ENCODE measurements around the gene SLC43A1.

DNA sequence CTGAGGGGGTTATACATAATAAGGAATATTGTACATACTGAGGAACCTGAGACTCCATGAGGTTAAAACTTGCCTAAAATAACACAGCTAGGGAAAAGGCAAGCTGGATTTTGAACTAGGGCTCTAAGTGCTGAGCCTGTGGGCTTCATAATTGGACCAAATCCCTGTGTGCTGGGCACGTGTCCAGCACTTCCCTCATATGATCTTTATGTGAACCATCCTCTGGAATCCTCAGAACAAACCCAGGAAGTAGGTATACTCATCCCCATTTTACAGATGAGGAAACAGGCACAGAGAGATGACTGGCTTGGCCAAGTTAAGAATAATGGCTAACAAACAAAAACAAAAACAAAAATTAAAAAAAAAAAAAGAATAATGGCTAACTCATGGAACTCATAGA, 40.3 kb downstream of the SLC43A1 start:
- TF ChIP-seq, protein P1, sequence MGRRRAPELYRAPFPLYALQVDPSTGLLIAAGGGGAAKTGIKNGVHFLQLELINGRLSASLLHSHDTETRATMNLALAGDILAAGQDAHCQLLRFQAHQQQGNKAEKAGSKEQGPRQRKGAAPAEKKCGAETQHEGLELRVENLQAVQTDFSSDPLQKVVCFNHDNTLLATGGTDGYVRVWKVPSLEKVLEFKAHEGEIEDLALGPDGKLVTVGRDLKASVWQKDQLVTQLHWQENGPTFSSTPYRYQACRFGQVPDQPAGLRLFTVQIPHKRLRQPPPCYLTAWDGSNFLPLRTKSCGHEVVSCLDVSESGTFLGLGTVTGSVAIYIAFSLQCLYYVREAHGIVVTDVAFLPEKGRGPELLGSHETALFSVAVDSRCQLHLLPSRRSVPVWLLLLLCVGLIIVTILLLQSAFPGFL (CRISPR knock-in tag; IDR thresholded peaks at IDR 0.05; ENCODE audit: borderline replicate concordance) = no peak
- TF ChIP-seq, protein P2, sequence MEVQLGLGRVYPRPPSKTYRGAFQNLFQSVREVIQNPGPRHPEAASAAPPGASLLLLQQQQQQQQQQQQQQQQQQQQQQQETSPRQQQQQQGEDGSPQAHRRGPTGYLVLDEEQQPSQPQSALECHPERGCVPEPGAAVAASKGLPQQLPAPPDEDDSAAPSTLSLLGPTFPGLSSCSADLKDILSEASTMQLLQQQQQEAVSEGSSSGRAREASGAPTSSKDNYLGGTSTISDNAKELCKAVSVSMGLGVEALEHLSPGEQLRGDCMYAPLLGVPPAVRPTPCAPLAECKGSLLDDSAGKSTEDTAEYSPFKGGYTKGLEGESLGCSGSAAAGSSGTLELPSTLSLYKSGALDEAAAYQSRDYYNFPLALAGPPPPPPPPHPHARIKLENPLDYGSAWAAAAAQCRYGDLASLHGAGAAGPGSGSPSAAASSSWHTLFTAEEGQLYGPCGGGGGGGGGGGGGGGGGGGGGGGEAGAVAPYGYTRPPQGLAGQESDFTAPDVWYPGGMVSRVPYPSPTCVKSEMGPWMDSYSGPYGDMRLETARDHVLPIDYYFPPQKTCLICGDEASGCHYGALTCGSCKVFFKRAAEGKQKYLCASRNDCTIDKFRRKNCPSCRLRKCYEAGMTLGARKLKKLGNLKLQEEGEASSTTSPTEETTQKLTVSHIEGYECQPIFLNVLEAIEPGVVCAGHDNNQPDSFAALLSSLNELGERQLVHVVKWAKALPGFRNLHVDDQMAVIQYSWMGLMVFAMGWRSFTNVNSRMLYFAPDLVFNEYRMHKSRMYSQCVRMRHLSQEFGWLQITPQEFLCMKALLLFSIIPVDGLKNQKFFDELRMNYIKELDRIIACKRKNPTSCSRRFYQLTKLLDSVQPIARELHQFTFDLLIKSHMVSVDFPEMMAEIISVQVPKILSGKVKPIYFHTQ (CRISPR knock-in tag; IDR thresholded peaks at IDR 0.05) = no peak
- TF ChIP-seq, protein P3, sequence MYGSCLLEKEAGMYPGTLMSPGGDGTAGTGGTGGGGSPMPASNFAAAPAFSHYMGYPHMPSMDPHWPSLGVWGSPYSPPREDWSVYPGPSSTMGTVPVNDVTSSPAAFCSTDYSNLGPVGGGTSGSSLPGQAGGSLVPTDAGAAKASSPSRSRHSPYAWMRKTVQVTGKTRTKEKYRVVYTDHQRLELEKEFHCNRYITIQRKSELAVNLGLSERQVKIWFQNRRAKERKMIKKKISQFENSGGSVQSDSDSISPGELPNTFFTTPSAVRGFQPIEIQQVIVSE (CRISPR knock-in tag; IDR thresholded peaks at IDR 0.05; ENCODE audit: borderline replicate concordance) = no peak
- TF ChIP-seq, protein P4, sequence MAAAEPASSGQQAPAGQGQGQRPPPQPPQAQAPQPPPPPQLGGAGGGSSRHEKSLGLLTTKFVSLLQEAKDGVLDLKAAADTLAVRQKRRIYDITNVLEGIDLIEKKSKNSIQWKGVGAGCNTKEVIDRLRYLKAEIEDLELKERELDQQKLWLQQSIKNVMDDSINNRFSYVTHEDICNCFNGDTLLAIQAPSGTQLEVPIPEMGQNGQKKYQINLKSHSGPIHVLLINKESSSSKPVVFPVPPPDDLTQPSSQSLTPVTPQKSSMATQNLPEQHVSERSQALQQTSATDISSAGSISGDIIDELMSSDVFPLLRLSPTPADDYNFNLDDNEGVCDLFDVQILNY (CRISPR knock-in tag; IDR thresholded peaks at IDR 0.05) = no peak
- TF ChIP-seq, protein P5, sequence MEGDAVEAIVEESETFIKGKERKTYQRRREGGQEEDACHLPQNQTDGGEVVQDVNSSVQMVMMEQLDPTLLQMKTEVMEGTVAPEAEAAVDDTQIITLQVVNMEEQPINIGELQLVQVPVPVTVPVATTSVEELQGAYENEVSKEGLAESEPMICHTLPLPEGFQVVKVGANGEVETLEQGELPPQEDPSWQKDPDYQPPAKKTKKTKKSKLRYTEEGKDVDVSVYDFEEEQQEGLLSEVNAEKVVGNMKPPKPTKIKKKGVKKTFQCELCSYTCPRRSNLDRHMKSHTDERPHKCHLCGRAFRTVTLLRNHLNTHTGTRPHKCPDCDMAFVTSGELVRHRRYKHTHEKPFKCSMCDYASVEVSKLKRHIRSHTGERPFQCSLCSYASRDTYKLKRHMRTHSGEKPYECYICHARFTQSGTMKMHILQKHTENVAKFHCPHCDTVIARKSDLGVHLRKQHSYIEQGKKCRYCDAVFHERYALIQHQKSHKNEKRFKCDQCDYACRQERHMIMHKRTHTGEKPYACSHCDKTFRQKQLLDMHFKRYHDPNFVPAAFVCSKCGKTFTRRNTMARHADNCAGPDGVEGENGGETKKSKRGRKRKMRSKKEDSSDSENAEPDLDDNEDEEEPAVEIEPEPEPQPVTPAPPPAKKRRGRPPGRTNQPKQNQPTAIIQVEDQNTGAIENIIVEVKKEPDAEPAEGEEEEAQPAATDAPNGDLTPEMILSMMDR (IDR thresholded peaks at IDR 0.05) = no peak
- TF ChIP-seq NR3C1 (CRISPR knock-in tag; conservative IDR thresholded peaks at IDR 0.05; ENCODE audit: low read depth) = no peak
- TF ChIP-seq, protein P6, sequence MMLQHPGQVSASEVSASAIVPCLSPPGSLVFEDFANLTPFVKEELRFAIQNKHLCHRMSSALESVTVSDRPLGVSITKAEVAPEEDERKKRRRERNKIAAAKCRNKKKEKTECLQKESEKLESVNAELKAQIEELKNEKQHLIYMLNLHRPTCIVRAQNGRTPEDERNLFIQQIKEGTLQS (CRISPR knock-in tag; conservative IDR thresholded peaks at IDR 0.05) = no peak
- no peak for TF ChIP-seq ESRRA (CRISPR knock-in tag; IDR thresholded peaks at IDR 0.05; ENCODE audit: borderline replicate concordance)
- TF ChIP-seq JUN (CRISPR knock-in tag; IDR thresholded peaks at IDR 0.05) = no peak
